Stimulated activated naive CD4-positive, alpha-beta T cell treated with Interleukin-2 at 50 U/mL for 16 hours (primary cell): ENCODE data around the gene H19.

Experiments used
- DNase-seq: peaks from one replicate; lab custom pipeline; 2025; lab: John Stamatoyannopoulos, UW

Gene H19

DNA sequence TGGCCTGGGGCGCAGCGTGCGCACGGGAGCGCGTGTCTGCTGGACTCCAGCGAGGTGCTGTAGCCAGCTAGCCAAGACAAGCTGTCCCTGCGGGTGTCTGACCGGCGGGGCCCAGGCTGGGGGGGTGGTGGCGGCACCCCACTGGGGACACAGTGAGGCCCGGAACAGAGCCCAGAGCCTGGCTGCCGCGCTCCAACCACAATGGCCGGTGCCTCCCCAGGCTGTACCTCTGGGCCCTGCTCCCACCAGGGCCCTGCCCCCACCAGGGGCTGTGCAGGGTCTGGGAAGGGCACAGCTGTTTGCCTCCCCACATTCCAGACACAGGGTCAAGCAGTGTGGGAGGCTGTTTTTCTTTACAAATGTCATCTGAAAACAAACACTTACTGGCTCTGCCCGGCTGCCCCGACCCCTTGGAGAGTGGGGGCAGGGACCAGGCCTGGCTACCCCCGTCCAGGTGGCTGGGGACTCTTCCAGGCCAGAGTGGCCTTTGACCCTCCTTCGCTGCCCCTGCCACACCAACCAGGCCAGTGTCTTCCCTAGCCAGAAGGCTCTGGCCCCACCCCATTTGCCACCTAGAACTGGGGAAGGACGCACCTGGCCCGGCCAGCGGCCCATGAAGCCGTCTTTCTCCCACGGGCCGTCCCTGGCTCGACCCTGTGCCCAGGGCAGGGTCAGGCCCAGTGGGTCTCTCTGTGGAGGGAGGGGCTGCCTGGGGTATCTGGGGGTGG lies 14.6 kb downstream of the H19 start:
- DNase-seq: no peak

DNA sequence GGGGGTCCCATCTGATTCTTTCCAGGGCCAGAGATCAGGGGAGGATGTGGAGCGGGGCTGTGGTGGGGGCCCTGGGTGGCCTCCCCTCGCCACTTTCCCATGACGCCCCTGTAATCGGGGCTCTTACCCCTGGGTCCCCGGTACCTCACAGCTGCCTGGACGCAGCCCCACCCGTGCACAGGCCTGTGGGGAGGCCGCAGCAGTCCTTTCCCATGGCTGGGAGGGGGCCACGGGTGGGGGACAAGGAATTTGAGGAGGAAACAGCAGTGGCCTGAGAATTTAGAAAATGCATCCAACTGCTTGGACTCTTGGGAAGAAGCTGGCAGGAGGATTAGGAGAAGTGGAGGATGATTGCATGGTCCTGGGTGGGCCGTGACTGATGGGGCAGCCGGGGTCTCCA lies 18.0 kb downstream of the H19 start:
- DNase-seq: no peak

DNA sequence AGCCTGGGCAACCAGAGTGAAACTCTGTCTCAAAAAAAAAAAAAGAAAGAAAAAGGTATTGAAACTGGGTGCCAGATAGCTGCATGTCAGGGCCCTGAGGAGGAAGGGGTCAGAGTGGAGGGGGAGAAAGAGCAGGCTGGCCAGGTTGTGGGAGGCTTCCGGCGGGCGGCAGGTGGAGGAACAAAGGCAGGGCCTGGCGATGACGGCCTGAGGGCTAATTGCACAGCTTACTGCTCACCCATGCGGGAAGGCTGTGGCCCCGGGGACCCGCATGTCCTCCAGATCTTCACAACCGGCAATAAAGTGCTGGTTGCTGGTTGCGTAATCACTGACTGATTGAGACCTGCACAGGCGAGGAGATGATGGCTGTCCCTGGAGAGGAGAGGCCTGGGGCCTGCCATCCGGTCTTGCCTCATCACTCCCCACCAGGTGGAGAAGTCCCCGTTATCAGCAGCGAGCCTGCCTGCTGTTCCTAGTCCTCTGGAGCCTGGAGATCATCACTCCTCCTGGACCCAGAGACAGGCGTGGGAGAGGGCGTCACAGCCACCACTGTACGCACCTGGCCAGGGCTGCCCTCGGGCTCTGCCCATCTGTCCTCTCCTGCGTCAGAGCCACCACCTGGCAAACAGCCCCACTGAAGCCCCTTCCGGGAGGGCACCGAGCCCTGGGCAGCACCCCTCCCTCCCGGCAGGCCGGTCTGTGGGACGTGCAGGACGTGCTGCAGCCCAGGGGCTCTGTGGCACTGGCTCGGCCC lies 18.7 kb downstream of the H19 start:
- DNase-seq: no peak

DNA sequence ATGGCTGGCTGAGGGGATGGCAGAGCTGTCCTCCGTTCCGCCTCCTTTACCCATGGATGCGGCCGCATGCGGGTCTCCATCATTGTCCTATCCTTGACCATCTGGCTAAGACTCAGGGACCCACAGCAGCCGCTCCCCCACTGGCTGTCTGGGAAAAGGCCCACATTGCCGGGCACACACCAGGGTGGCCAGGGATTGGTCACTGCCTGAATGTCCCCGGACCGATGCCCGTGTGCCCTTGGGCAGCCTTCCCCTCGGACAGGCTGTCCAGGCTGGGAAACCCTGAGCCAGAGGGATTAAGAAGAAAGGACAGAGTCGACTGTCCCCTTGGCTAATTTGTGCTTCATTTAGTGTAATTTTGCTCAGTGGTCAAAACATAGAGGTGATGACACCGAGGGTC lies 22.5 kb downstream of the H19 start:
- no peak for DNase-seq

DNA sequence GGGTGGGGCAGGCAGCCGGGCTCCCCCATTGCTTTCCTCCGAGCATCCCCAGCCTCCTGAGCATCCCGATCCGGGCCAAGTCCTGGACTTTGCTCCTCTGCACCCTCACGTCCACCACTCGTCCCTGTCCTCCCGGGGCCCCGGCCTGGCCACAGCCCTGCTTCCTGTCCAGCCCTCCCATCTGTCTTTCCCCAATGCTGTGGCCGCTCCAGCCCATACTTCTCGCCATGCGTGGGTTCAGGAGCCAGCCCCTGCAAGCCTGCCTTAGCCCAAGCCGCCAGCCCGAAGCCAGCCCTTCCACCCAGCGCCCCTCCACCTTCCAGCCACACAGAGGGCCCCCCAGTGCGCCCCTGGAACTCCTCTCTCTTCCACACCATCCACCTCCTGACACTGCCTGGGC lies 26.7 kb downstream of the H19 start:
- DNase-seq: no peak

DNA sequence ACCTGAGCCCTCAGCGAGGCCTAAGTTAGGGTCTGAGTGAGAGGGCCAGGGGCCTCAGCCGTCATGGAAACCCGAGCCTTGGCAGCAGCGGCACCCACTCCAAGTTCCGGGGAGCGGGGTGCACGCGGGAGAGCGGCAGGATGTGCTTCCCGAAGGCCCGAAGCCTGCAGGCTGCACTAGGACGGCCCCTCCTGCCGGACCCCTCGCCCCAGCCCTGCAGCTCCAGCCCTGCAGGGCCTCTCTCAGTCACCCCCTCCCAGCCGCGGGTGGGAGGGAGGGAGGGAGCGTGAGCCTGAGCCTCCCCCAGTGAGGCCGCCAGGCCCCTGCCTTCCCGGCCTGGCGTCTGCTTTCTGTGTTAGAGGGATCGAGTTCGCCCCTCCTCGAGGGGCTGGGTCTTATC lies 27.9 kb downstream of the H19 start:
- DNase-seq: no peak

DNA sequence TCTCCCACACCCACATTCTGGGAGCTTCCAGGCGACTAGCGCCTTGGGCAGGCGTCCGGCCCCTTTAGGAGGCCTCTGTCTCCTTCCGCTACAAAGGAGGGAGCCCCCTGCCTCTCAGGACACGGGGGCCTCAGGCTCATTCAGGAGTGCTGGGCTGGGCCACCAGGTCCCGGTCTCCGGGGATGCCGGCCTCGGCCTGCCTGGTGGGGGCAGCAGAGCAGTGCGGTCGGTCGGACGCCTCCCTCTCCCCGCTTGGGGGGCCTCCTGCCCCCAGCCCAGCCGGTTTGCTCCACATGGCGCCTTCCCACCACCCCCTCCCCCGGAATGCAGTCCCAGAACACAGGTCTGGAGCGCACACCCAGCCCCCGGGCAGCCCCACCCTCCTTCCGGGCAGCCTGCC lies 28.6 kb downstream of the H19 start:
- no peak for DNase-seq

DNA sequence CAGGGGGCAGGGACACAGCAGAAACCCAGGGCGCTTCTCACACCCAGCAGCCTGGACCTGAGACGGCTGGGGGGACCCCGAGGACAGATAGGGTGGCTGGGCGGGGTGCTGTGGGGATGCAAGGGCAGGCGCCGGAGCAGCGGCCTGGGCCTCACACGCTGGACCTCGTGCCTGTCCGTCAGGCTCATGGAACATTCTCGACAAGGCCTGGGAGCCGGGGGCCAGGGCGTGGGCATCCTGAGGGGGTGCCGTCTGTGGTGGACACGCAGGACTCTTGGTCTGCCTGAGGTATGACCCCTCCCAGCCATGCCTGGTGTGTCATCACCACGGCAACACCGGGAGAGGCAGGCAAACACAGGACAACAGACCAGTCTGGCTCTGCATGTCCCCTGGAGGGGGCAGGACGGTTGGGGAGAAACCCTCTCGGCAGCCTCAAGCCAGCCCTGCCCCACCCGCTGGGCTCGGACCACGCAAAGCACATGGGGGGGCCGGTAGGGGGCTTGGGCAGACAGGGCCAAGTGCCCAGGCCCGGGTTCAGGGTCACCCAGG lies 29.1 kb downstream of the H19 start:
- DNase-seq: no peak

DNA sequence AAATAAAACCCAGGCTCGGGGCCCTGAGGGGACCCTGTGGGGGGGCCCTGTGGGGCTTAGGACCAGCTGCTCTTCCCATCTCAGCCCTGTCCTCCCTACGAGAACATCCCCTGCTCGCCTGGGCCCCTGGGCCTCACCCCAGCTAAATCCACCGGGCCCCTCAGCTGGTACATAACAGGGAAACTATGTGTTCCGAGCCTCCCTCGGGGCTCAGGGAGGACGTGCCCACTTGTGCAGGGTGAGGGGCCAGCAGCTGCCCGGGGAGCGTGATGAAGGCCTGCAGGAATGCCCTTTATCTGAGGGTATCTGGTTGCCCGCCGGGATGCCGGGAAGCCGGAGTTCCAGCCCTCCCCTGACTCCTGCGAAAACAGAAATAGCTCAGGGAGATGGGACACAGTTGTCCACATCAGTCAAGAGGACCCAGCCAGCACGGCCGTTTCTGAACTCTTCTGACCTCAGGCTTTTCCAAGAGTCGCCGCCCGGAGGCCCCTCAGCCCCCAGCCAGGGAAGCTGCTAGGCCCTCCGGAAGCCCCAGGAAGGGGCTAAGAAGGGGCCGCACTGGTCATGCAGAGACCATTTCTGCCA lies 29.9 kb downstream of the H19 start:
- no peak for DNase-seq

DNA sequence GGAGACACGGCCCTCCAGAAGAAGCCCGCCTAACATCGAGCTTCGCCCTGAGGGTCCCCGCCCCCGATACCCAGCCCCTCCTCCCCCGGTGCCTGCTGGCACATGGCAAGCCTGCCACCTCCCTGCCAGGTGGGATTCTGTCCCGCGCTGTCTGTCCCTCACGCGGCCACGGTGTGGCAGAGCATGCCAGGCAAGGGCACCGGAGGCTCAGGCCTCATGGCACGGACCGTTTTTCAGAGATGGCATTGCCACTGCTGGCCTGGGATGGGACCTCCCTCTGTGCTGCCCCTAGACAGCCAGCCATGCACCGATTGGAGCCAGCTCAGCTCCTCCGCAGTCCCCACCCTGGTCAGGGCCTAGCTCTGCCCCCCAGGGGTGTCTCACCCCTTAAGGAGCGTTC lies 31.1 kb downstream of the H19 start:
- DNase-seq: no peak

DNA sequence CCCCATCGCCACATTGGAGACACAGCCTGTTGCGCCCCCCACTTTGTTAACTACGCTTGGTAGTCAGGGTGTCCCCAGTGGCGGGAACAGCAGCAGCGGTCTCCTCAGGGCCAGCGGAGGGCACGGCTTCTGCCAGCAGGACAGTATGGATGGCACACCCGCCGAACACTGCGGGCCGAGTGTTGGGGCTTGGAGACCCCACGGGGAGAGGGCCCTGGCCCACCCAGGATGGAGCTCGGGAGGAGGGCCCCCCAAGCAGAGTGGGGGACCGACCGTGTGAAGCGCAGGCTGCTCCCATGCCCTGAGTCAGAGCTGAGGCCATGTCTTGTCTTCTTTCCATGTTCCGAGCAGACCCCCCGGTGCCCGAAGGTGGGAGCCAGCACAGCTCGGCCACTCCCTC lies 32.7 kb downstream of the H19 start:
- DNase-seq: no peak

DNA sequence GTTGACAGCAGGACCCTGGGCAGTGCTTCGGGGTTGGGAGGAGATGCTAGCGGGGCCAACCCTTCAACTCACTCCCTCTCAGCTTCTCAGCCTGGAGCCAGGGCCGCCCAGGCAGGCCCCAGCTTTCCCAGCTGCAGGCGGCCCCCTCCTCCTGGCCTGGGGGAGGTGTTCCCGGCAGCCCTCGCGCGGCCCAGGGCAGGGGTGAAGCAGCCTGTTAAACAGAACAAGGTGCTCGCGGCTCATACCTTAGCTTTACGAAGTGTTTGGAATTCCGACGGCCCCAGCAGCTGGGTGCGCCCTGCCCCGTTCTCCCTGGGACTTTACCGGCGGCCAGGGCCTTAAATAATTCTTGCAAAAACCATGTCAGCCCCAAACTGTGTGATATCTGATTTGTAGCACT lies 33.3 kb downstream of the H19 start:
- DNase-seq: no peak

DNA sequence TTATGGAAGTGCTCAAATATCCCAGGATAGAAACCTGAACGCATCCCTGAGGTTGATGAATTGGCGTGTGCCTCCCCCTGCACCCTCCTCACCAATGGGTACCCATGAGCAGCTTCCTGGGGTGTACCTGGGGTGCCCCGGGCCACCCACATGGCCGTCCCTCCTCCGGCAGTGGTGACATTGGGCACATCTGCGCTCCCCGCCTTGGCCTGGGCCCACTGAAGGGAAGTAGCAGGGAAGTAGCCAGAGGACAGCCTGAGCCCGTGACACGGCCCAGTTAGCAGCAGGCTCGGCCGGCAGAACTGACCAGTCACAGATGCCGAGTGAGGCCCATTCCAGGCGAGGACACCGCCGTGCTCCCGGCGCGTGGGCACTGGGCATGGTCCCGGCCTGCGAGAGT lies 33.8 kb downstream of the H19 start:
- DNase-seq: no peak

DNA sequence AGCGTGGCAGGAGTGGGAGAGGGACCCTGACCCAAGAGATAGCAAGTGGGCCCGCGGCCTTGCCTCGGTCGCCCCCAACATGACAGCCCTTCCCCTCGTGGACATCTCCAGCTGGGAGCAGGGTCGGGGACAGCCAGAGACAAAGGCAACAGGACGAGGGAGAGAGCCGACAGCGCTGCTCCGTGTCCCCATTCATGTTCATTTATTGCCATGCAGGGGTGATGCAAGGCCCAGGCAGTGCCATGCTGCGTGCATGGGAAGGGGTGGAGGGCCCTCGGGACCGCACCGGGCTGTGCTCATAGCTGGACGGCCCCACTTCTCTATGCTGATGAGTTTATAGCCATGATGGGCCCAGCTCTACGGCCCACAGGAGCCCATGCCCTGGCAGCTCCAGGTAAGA lies 37.9 kb downstream of the H19 start:
- no peak for DNase-seq

DNA sequence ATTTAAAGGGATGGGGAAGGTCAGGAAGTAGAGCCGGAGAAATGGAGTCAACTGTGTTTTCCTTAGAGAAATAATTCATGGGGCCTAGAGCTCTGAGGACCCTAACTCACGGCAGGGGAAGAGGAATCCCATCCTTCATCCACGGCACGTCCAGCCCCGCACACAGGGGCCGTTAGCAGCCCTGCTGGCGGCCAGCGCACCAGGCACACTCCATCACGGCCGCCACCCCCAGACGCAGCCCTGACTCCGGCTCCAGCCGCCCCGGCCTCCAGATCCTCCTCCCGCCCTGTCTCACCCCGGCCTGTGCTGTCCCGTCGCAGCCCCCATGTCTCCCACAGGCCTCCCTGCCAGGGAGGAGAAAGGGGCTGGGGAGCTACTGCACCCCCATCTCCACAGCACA lies 39.3 kb downstream of the H19 start:
- DNase-seq: no peak

DNA sequence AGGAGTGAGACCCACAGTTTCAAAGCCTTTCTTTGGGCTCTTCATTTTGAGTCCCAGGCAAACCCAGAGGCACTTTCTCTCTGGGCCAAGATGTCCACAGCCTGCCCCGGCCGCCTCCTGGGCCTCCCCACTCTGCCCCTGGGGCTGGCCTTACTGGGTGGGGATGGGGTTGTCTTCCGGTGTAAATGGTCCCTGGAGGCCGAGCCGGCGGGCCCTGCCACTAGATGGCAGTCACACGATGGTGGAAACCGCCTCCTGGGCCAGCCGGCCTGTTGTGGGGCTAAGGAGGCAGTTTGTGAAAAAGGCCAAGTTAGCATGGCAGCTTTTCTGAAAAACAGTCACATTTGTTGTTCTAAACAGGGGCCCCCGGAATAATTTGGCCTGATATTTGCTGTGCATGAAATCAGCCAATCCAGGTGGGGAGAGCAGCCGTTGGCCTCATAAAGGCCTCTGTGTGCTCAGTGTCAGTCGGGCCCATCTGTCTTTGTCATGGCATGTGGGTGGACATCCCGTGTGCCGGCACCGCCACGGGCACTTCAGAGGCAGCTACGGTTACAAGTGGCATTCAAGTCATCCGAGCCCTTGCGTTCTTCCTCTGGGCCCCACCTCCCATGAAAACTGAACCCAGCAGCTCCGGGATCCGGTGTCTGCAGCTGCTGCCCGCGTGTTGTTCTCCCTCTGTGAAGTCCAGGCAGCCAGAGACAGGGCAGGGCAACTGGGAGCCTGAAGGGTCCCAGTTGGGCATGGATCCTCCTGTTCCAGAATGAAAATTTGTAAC lies 44.0 kb downstream of the H19 start:
- DNase-seq: no peak

DNA sequence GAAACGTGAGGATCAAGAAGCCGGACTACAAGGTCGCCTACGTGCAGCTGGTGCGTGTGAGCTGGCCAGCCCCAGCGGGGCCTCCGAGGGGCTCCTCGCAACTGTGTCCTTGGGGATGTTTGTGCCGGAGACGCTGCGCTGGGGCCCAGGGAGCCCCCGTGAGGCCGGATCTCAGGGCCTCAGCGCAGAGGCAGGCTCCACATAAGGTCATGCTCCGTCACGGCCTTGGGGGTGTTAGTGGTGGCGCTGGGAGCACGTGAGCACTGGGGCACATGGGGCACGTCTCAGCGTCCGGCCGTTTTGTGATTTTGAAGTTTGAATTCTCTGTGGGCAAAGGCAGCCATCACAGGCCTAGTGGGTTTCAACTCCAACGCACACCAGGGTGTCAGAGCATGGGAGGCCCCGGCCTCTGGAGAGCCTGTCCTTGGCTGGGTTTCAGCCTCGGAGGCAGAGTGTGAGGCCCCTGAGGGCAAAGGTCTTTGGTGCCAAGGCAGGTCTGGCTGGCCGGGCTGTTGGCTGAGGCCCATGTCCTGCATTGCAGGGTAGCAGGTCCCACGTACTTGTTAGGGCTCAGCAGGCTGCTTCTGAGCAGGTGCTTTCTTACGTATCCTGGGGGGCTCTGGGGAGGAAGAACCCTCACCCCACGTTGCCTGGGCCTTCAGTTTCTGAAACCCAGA lies 44.7 kb downstream of the H19 start:
- DNase-seq: no peak

DNA sequence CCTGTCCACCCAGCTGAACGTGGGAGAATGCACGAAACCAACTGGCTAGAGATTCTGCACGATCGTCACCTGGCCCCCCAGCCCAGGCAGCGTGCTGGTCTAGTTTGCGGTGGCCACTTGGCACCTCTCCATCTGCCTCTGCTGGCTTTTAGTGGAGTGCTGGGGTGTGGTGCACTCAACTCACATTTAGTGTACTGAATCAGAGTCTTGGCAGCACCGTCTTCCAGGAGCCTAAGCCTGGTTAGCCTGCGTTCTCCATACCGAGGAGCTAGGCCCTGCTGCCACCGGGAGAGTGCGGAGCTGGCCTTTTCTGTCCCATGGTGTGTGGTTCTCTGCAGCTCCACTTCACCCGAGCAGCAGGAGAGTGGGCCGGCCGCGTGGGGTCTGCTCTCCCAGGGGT lies 47.7 kb downstream of the H19 start:
- no peak for DNase-seq

DNA sequence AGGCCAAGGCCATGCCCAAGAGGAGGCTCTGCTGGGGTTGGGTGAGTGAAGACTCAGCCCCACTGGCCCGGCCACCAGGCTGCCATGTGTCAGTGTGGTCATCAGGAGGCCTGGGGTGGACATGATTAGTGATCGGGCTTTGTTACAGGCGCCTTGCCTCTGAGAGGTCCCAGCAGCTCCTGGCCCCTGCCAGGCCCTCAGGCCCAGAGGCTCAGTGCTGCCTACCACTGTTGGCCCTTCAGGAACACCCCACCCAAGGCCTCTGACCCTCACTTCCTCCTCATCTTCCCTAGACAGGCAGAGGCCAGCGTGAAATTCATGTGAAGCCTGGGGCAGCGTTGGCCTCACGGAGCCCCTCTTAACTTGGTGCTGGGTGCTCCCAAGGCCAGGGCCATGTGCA lies 48.3 kb downstream of the H19 start:
- no peak for DNase-seq

DNA sequence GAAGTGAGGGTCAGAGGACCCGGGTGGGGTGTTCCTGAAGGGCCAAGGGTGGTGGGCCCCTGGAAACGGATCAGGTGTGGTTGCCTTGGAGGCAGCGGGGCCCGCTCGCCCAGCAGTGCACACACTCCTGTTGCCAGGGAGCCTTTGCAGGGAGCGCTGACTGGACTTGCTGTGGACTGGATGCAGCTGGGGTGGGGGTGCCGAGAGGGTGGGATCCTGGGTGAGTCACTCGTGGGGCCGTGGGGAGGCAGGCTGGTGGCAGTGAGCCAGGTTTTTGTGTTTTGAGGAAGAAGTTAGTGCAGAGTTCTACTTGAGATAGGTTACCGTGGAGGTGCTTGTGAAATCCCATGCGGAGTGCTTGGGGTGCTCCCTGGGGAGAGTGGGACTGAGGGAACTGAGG lies 49.3 kb downstream of the H19 start:
- DNase-seq: no peak

DNA sequence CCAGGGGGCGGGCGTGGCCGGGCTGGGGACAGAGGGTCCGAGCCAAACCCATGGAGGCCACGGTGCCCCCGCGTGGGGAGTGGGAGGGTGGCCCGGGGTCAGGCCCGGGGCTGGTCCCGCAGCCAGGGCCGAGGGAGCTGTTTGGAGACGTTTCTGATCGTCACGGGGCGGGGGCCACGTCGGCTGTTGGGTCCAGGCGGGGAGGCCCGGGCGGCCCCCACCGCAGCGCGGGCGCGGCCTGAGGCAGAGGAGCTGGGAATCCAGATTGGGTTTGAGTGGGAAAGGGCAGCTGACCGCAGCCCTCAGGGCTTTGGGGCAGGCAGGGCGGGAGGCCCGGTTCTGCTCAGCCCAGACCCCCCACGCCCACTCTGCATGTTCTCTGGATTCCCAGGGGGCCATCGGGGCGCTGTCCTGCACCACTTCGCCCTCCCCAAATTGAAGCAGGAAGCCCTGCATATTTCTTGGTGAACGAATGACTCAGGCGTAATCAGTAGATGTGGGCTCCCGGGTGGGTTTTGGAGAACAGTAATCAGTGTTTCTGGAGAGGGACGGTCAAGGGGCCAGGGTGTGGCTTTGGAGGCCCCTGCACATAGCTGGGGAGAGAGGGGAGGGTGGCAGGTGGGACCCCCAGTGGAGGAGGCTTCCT lies 49.9 kb downstream of the H19 start:
- no peak for DNase-seq
